Measurements from ENCODE around the gene NPIPA1.
"Not testable (repeated sequence)": the region's sequence is repeated elsewhere in the genome, so short reads cannot be mapped to it uniquely, and the experiment has no call there.

The NPIPA1 gene

GRCh38 chr16:14937143-14937542, at the start of gene NPIPA1:
TSS of gene NPIPA1 (plus strand) at chr16:14937443. CDS start at chr16:14937443, 0 bp downstream.
- not testable (repeated sequence) for DNase-seq

DNA sequence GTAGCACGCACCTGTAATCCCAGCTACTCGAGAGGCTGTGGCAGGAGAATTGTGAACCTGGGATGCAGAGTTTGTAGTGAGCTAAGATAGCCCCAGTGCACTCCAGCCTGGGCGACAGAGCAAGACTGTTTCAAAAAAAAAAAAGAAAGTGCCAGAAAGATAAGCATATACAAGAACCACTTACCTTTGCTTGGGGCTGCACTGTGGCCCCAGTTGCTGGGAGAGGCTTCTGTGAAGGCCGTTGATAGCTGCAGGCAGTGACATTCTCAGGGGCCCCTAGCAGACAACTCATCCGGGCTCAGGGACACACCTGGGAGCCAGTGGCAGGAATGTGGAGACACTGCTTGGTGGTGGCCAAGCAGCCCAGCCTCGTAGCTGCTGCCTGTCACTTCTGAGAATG, 45.1 kb upstream of the NPIPA1 start:
- not testable (repeated sequence) for DNase-seq

GRCh38 chr16:14895382-14895781, 41.9 kb upstream of the NPIPA1 start:
- DNase-seq, result not testable (repeated sequence)

DNA sequence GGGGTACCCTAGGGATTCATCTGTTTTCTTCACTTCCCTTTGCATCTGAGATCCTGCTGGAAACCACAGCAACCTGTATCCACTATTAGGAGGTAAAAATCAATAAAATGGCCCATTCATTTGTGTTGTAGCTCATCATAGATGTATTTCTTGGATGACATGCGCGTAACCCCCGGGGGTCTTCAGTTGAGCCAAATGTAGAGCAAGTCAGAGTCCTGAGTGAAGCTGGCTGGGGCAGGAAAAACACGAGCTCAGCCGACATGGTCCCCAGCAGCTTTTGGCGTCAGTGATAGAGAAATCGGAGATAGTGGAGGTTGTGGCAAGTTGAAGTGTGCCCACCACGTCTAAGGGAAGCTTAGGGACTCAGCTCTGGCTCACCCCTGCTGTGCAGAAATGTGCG, 41.2 kb upstream of the NPIPA1 start:
- DNase-seq, result not testable (repeated sequence)

DNA sequence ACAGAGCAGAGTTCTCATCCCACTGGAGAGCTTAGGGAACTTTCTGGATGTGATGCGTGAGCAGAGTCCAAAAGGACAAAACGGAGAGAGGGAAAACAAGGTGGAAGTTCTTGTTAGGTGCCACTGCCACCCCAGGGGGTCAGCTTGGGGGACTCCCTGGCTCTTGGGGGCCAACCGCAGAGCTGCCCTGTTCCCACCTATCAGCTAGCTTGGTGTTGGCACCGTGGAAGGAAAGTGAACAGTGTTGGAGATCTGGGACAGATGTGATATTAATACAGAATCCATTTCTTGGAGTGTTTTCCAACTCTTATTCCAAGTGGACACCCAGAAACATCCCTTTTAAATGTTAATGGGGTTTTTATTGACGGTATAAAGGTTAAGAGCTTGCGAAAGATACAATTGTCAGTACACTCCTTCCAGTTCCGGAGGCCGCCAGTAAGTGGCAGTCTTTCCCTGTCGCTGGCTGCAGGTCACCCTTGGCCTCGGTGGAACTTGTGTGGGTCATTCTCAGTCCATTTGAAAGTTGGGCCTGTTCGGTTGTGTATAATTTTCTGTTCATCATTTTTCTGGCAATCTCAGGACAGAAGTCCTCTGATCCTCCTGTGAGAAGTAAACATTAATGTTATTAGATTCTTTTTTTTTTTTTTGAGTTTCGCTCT, 40.1 kb upstream of the NPIPA1 start:
- DNase-seq, result not testable (repeated sequence)

- not testable (repeated sequence) for DNase-seq
Measured at GRCh38 chr16:14898162-14898561, 39.1 kb upstream of the NPIPA1 start.

DNA sequence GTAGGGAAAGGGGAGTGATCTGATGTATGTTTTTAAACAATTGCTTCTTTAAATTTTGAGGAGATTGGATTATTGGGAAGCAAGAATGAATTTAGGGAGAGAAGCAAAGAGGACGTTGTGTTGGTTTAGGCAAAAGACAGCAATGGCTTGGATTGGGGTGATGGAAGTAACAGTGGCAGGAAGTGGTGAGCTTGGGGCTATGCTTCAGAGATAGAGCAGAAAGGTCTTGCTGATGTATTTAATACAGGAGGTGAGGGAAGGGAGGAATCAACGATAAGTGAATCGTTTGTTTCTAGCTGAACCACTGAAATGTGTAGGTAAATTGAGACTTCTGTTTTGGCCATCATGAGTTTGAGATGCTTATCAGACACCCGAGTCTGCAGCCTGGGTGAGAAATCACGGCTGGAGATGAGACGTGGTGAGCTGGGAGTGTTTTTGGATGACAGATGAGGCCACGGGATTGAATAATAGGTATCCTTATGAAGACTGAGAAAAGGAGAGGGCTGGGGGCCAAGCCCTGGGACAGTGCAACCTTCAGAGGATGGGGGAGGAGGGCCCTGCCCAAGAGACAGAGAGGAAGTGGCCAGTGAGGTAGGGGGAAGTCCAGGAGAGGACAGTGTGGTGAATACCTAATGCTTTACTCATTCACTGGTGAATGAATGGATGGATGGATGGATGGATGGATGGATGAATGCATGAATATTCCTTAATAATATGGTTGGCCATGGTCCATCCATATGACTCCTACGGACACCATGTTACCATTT, 33.9 kb upstream of the NPIPA1 start:
- DNase-seq, result not testable (repeated sequence)

DNA sequence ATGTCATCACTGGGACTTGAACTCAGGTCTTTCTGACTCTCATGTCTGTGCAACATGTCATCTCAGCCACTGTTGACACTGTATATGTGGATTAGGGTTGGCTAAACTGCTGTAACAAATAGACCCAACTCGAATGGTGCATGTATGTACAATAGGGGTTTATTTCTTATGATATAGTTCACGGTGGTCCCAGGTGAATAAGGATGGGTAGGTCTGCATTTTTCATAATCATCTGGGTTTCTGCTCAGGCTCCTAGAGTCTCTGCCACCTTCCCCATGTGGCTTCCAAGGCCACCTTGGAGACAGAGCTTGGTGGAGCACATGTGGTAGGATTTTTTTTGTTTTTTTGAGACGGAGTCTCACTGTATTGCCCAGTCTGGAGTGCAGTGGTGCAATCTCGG, 27.5 kb upstream of the NPIPA1 start:
- DNase-seq, result not testable (repeated sequence)

- DNase-seq, result not testable (repeated sequence)
Measured at GRCh38 chr16:14910833-14911629, 26.2 kb upstream of the NPIPA1 start.

DNA sequence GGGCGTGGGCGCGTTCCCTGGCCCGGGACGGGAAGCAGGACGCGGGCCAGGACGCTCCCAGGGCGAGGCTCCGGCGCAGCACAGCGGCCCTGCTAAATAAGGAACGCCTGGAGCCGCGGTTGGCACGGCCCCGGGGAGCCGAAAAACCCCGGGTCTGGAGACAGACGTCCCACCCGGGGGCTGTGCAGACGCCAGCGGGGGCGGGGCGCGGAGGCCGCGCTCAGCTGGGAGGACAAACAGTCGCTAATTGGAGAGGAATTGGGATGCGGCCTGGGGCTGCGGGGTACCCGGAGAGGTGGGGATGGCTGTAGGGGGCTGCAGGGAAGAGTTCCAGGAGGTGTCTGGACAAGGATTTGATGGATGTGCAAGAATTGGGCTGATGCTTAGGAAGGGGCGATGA, 25.3 kb upstream of the NPIPA1 start:
- DNase-seq, result not testable (repeated sequence)

GRCh38 chr16:14912588-14912987, 24.7 kb upstream of the NPIPA1 start:
- DNase-seq, result not testable (repeated sequence)

DNA sequence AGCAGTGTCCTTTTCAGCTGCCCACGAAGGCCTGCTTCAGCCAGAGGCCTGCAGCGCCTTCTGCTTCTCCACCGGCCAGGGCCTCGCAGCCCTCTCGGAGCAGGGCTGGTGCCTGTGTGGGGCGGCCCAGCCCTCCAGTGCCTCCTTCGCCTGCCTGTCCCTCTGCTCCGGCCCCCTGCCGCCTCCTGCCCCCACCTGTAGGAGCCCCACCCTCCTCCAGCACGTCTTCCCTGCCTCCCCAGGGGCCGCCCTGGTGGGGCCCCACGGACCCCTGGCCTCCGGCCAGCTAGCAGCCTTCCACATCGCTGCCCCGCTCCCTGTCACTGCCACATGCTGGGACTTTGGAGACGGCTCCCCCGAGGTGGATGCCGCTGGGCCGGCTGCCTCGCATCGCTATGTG, 18.7 kb upstream of the NPIPA1 start:
- not testable (repeated sequence) for DNase-seq

GRCh38 chr16:14919837-14920600, 17.2 kb upstream of the NPIPA1 start:
- DNase-seq, result peak; percentile 38

DNA sequence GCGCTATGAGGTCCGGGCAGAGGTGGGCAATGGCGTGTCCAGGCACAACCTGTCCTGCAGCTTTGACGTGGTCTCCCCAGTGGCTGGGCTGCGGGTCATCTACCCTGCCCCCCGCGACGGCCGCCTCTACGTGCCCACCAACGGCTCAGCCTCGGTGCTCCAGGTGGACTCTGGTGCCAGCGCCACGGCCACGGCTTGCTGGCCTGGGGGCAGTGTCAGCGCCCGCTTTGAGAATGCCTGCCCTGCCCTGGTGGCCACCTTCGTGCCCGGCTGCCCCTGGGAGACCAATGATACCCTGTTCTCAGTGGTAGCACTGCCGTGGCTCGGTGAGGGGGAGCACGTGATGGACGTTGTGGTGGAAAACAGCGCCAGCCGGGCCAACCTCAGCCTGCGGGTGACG, 15.0 kb upstream of the NPIPA1 start:
- not testable (repeated sequence) for DNase-seq

- DNase-seq, result not testable (repeated sequence)
Measured at GRCh38 chr16:14922968-14923367, 14.3 kb upstream of the NPIPA1 start.

GRCh38 chr16:14923394-14924088, 13.7 kb upstream of the NPIPA1 start:
- DNase-seq, result not testable (repeated sequence)

- DNase-seq, result not testable (repeated sequence)
Measured at GRCh38 chr16:14924359-14924758, 12.9 kb upstream of the NPIPA1 start.

- DNase-seq, result not testable (repeated sequence)
Measured at GRCh38 chr16:14924982-14925381, 12.3 kb upstream of the NPIPA1 start.

DNA sequence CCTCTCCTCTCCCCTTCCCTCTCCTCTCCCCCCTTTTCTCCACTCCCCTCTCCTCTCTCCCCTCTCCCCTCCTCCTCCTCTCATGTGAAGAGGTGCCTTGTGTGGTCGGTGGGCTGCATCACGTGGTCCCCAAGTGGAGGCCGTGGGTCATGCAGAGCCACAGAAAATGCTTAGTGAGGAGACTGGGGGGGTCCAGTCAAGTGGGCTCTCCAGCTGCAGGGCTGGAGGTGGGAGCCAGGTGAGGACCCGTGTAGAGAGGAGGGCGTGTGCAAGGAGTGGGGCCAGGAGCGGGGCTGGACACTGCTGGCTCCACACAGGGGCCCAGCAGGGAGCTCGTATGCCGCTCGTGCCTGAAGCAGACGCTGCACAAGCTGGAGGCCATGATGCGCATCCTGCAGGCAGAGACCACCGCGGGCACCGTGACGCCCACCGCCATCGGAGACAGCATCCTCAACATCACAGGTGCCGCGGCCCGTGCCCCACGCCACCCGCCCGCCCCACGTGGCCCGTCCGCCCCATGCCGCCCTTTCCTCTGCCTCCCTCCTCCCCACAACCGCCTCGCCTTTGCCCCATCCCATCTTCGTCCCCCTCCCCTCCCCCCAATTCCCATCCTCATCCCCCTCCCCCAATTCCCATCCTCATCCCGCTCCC, 9.1 kb upstream of the NPIPA1 start:
- DNase-seq, result peak; percentile 0

- DNase-seq, result not testable (repeated sequence)
Measured at GRCh38 chr16:14929176-14929575, 8.1 kb upstream of the NPIPA1 start.

- not testable (repeated sequence) for DNase-seq
Measured at GRCh38 chr16:14930246-14930645, 7.0 kb upstream of the NPIPA1 start.
